Keratinocyte (primary cell): ENCODE measurements around the gene IER2. TPM values are rescaled to one million over a fixed set of nuclear protein-coding genes. Genes with fewer than 3 reads are reported as not detected.

Experiments used
- DNase-seq: peaks from one replicate; pipeline ENCODE4 v3.0.0-alpha.2; 2011; ENCODE audit warnings: low read depth, missing footprints, low spot score
- FAIRE-seq: peaks from 2 replicates; lab custom pipeline; 2011; peaks lifted over from hg19 to GRCh38; lab: Jason Lieb, UNC
- H2AFZ ChIP-seq: 2 replicates; pipeline ENCODE4 v1.6.0; 2012; ENCODE audit warnings: low read length, control low read depth, inconsistent platforms; ENCODE audit not compliant: control insufficient read depth
- H3K27ac ChIP-seq: 2 replicates; pipeline ENCODE4 v1.5.1; 2011; ENCODE audit warnings: low read length; ENCODE audit not compliant: control insufficient read depth, insufficient read depth
- H3K27me3 ChIP-seq: 3 replicates; pipeline ENCODE4 v1.6.0; 2011; ENCODE audit warnings: low read length; ENCODE audit not compliant: control insufficient read depth, insufficient read depth; ENCODE audit errors: extremely low read depth
- H3K36me3 ChIP-seq, 2 experiments: 2 replicates in 1 of 2; 3 replicates in 1 of 2; pipeline ENCODE4 v1.5.1; 2011; ENCODE audit warnings: low read length in 2 of 2, mild to moderate bottlenecking in 1 of 2; ENCODE audit not compliant: control insufficient read depth in 2 of 2, insufficient read depth in 2 of 2; ENCODE audit errors: extremely low read depth in 1 of 2
- H3K4me1 ChIP-seq: 3 replicates; pipeline ENCODE4 v1.5.1; 2011; ENCODE audit warnings: low read length; ENCODE audit not compliant: control insufficient read depth, insufficient read depth; ENCODE audit errors: extremely low read depth
- H3K4me2 ChIP-seq: 3 replicates; pipeline ENCODE4 v1.6.0; 2011; ENCODE audit warnings: low read depth, low read length; ENCODE audit not compliant: control insufficient read depth, insufficient read depth; ENCODE audit errors: extremely low read depth
- H3K4me3 ChIP-seq, 3 experiments: fragments of 200-600 bp in 1 of 3; sonication (generic) in 1 of 3; 2 replicates in 2 of 3; 3 replicates in 1 of 3; pipeline ENCODE4 v1.5.1; 2011 to 2016; ENCODE audit warnings: low read length in 3 of 3, mild to moderate bottlenecking in 3 of 3, control low read depth in 2 of 3, inconsistent platforms in 1 of 3, low read depth in 1 of 3, mixed read lengths in 1 of 3, mixed run types in 1 of 3, moderate library complexity in 1 of 3; ENCODE audit not compliant: control insufficient read depth in 2 of 3, insufficient read depth in 2 of 3; ENCODE audit errors: extremely low read depth in 1 of 3
- H3K79me2 ChIP-seq: 2 replicates; pipeline ENCODE4 v1.6.0; 2012; ENCODE audit warnings: low read length; ENCODE audit not compliant: control insufficient read depth, insufficient read depth
- H3K9ac ChIP-seq: 3 replicates; pipeline ENCODE4 v1.6.0; 2011; ENCODE audit warnings: low read length; ENCODE audit not compliant: control insufficient read depth, insufficient read depth; ENCODE audit errors: extremely low read depth
- H3K9me1 ChIP-seq: 3 replicates; pipeline ENCODE4 v1.6.0; 2011; ENCODE audit warnings: low read length; ENCODE audit not compliant: control insufficient read depth, insufficient read depth; ENCODE audit errors: extremely low read depth
- H3K9me3 ChIP-seq: 2 replicates; pipeline ENCODE4 v1.5.1; 2012; ENCODE audit warnings: low read depth, low read length; ENCODE audit not compliant: control insufficient read depth
- H4K20me1 ChIP-seq: 3 replicates; pipeline ENCODE4 v1.6.0; 2011; ENCODE audit warnings: low read length; ENCODE audit not compliant: control insufficient read depth, insufficient read depth; ENCODE audit errors: extremely low read depth
- EZH2 ChIP-seq: IDR thresholded peaks from one replicate; pipeline ENCODE4 v1.6.1; 2012; ENCODE audit warnings: inconsistent platforms, mild to moderate bottlenecking, low read length, moderate library complexity
- dilution Hi-C: fragments of 300-500 bp; cut with MboI; formaldehyde crosslinking; loops from one replicate; pipeline ENCODE4 v1.7.0; 2020; ENCODE audit warnings: low sequenced_read_pairs; ENCODE audit not compliant: extremely low pct_ligation_motif_present
- polyA plus RNA-seq, 5 experiments: library from polyadenylated mRNA; depleted of rRNA in 3 of 5; stranded (reverse) in 3 of 5; stranded (forward) in 1 of 5; unstranded in 1 of 5; fragments of >200 nt; gene quantifications; 1 replicate in 1 of 5; 2 replicates in 3 of 5; 3 replicates in 1 of 5; pipeline versions ENCODE4 v1.2.1 to v1.2.3, GENCODE V29; 2011 to 2012; ENCODE audit warnings: missing spikeins in 2 of 5, low read depth in 1 of 5, low replicate concordance in 1 of 5
- TF ChIP-seq, protein P1 (sequence below), 3 experiments: IDR thresholded peaks in 1 of 3; conservative IDR thresholded peaks in 1 of 3; optimal IDR thresholded peaks in 1 of 3; 2 replicates in 2 of 3; 3 replicates in 1 of 3; pipeline versions ENCODE3 to v1.5.1; 2011; ENCODE audit warnings: low read length in 3 of 3, mild to moderate bottlenecking in 3 of 3, moderate library complexity in 2 of 3, control low read depth in 1 of 3, inconsistent platforms in 1 of 3; ENCODE audit not compliant: insufficient read depth in 2 of 3; ENCODE audit errors: extremely low read depth in 1 of 3

Gene IER2
- polyA plus RNA-seq, 1 donor (not counting 4 experiments of a cell fraction or from before 2014, with no cell fraction given), result 14.4 TPM

DNA sequence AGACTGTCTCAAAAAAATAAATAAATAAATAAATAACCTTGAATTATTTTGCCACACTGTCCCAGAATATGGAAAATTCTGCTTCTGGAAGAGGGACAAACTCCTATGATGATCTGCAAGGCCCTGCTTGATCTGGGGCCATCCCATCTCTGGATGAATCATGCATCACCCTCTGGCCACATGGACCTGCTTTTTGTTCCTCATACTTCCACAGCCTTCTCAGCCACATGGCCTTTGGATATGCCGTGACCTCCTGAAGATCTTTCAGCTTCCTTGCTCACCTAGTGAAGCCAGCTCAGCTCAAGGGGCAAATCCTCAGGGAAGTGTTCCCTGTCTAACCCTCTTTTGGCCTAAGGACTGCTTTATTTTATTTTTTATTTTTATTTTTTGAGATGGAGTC is 10.3 kb downstream of the IER2 start:
- Histone ChIP-seq H3K36me3 (no peaks in the 10 kb centered on the region), H3K9me1 (no peaks in the 10 kb centered on the region), H4K20me1 (no peaks in the 10 kb centered on the region), H3K4me3 (no peak overlapping the region), H3K9ac (no peak overlapping the region), H3K27ac (no peak overlapping the region), H3K79me2 (no peaks in the 10 kb centered on the region), H3K4me1 (peaks cover 40% of the 10 kb centered on the region), H3K4me2 (peak overlapping the region; percentile 27), H3K27me3 (no peaks in the 10 kb centered on the region), H3K9me3 (no peaks in the 10 kb centered on the region), H2AFZ (peak overlapping the region; percentile 51)
- no peak for FAIRE-seq
- no peak for DNase-seq
- dilution Hi-C loops, result no loop called here
- no peak for TF ChIP-seq EZH2
- TF ChIP-seq, protein P1, sequence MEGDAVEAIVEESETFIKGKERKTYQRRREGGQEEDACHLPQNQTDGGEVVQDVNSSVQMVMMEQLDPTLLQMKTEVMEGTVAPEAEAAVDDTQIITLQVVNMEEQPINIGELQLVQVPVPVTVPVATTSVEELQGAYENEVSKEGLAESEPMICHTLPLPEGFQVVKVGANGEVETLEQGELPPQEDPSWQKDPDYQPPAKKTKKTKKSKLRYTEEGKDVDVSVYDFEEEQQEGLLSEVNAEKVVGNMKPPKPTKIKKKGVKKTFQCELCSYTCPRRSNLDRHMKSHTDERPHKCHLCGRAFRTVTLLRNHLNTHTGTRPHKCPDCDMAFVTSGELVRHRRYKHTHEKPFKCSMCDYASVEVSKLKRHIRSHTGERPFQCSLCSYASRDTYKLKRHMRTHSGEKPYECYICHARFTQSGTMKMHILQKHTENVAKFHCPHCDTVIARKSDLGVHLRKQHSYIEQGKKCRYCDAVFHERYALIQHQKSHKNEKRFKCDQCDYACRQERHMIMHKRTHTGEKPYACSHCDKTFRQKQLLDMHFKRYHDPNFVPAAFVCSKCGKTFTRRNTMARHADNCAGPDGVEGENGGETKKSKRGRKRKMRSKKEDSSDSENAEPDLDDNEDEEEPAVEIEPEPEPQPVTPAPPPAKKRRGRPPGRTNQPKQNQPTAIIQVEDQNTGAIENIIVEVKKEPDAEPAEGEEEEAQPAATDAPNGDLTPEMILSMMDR (optimal IDR thresholded peaks at IDR 0.05 in 1 of 3, IDR thresholded peaks at IDR 0.05 in 1 of 3, conservative IDR thresholded peaks at IDR 0.05 in 1 of 3; ENCODE audit: extremely low read depth in 1 of 3, insufficient read depth in 2 of 3, low read length in 3 of 3), result no peak

DNA sequence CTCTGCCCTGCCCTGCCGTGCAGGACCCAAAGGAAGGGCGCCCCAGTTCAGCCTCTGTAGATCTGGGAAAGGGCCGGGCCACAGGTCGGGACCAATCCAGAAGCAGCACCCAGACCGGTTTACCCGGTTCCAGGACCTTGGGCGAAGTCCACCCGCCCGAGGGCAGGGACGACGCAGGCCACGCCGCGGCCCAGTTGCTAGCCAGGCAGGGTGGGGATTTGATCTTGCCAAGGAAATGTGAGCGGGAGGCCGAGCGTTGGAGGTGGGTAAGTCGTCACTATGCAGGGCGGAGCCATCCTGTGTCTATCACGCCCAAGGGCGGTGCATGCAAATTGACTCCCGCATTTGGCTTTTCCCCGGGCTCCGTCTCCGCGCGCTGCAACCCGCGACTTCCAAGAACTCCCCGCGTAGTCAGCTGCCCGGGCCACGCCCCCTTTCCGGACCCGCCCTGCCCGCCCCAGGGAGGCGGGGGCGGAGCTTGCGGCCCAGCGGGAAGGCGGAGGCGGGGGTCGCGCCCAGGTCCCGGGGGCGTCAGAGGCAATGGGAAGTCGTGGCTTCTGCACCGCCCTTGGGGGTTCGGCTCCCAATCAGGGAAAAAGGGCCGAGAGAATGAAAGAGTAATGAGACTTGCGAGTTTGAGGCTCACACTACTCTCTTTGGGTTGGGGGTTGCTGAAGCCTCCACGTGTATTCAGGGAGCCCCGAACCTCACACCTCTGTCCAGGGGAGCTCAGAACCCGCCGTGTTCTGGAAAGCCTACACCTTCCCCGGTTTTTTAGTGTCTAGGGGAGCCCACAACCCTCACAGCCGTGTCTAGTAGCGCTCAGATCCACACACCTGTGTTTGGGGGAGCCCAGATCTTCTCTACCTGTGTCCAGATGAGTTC is 12.8 kb downstream of the IER2 start:
- Histone ChIP-seq H3K4me1 (peaks cover 52% of the 10 kb centered on the region), H3K27ac (peak overlapping the region; percentile 94), H3K9ac (peak overlapping the region; percentile 79), H3K4me3 (peak overlapping the region; percentile 0 to 56 (median 52)), H3K9me1 (no peaks in the 10 kb centered on the region), H3K79me2 (no peaks in the 10 kb centered on the region), H3K36me3 (no peaks in the 10 kb centered on the region), H3K27me3 (no peaks in the 10 kb centered on the region), H4K20me1 (no peaks in the 10 kb centered on the region), H2AFZ (peak overlapping the region; percentile 69), H3K9me3 (no peaks in the 10 kb centered on the region), H3K4me2 (peak overlapping the region; percentile 86)
- DNase-seq (peak; percentile 90), FAIRE-seq (no peak)
- TF ChIP-seq EZH2, result no peak
- TF ChIP-seq, protein P1 (optimal IDR thresholded peaks at IDR 0.05 in 1 of 3, IDR thresholded peaks at IDR 0.05 in 1 of 3, conservative IDR thresholded peaks at IDR 0.05 in 1 of 3; ENCODE audit: extremely low read depth in 1 of 3, insufficient read depth in 2 of 3, low read length in 3 of 3), result no peak
- dilution Hi-C loops, result no loop called here
